Spleen (tissue), 7 donors: ENCODE data around the gene TRABD2B.

Experiments
- CTCF ChIP-seq, 11 experiments: fragments of 200-600 bp in 7 of 11; fragments of 450-650 bp in 4 of 11; sonication (generic) in 4 of 11; IDR thresholded peaks in 8 of 11; conservative IDR thresholded peaks in 3 of 11; 1 replicate in 7 of 11; 2 replicates in 4 of 11; pipeline versions ENCODE4 v1.4.0 to v1.8.0; 2016 to 2021; ENCODE audit warnings: antibody characterized with exemption in 11 of 11, inconsistent platforms in 4 of 11, mild to moderate bottlenecking in 1 of 11
- POLR2A ChIP-seq, 3 donors: fragments of 450-650 bp; IDR thresholded peaks; one replicate each; pipeline ENCODE4 v1.5.1; 2017; ENCODE audit warnings: antibody characterized with exemption in 3 of 3, mild to moderate bottlenecking in 1 of 3
- POLR2AphosphoS5 ChIP-seq, 3 donors: sonication (generic); formaldehyde crosslinking; IDR thresholded peaks; one replicate each; pipeline ENCODE4 v1.5.1; 2017; ENCODE audit warnings: antibody characterized with exemption in 3 of 3
- donor health status: DM: no; HTN: no; CAD: no; lungs with moderate emphysema.
- donor health status: DM: no; HTN: no; CAD: no.
- donor health status: DM: no; HTN: no; CAD: no.

- TF ChIP-seq CTCF (IDR thresholded peaks at IDR 0.05 in 8 of 11, conservative IDR thresholded peaks at IDR 0.05 in 3 of 11): no peak
- no peak for TF ChIP-seq POLR2A (IDR thresholded peaks at IDR 0.05)
- no peak for TF ChIP-seq POLR2AphosphoS5 (IDR thresholded peaks at IDR 0.05)
Observed at GRCh38 chr1:47756006-47756405, 241.2 kb downstream of the TRABD2B start.
